GM12878 (cell line): ENCODE results near the gene LRP1B.

Source experiments
- MYC ChIP-seq: IDR thresholded peaks from 2 replicates; pipeline ENCODE4 v1.6.1; 2011; ENCODE audit warnings: mild to moderate bottlenecking, low read length, moderate library complexity, inconsistent platforms; ENCODE audit not compliant: insufficient read depth, insufficient replicate concordance, insufficient read length, severe bottlenecking
- STAT3 ChIP-seq: IDR thresholded peaks from 2 replicates; pipeline ENCODE4 v1.6.1; 2011; ENCODE audit warnings: low read depth, low read length, improper control_type of control experiment
- TCF7 ChIP-seq: IDR thresholded peaks from 2 replicates; pipeline ENCODE4 v1.6.1; 2014; ENCODE audit warnings: antibody characterized with exemption, borderline replicate concordance
- ZNF384 ChIP-seq: IDR thresholded peaks from 2 replicates; pipeline ENCODE4 v1.6.1; 2012; ENCODE audit warnings: low read depth, mild to moderate bottlenecking, low read length, improper control_type of control experiment, borderline replicate concordance
- TF ChIP-seq, protein P1 (sequence below), 3 experiments: IDR thresholded peaks in 2 of 3; conservative IDR thresholded peaks in 1 of 3; 2 replicates each; pipeline ENCODE4 v1.5.1; 2011; ENCODE audit warnings: low read depth in 3 of 3, low read length in 3 of 3, mild to moderate bottlenecking in 3 of 3, control low read depth in 2 of 3, moderate library complexity in 2 of 3, inconsistent platforms in 1 of 3, mixed read lengths in 1 of 3; ENCODE audit not compliant: control insufficient read depth in 2 of 3, insufficient read depth in 1 of 3; ENCODE audit errors: extremely low read depth in 1 of 3
- TF ChIP-seq, protein P2 (sequence below): IDR thresholded peaks from 2 replicates; pipeline ENCODE4 v1.6.1; 2011; ENCODE audit warnings: low read depth, mild to moderate bottlenecking, low read length, moderate library complexity, borderline replicate concordance; ENCODE audit errors: extremely low read depth

DNA sequence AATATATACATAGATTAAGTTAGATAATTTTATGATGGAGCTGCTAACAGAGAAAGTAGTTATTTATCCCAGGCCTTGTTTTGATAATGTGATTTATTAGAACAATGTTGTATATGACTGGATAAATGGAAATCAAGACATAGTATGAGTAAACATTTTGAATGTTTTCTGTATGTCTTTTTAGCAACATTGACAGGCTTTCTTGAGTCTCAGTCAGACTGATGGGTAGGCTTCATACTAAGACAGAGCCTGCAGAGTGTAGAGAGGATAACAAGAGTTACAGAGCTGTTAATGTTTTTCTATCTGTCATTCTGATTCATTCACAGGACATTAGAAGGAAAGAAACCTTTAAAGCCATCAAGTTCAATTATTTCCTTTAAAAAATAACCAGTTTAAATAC lies 478.5 kb downstream of the LRP1B start:
- TF ChIP-seq, protein P1, sequence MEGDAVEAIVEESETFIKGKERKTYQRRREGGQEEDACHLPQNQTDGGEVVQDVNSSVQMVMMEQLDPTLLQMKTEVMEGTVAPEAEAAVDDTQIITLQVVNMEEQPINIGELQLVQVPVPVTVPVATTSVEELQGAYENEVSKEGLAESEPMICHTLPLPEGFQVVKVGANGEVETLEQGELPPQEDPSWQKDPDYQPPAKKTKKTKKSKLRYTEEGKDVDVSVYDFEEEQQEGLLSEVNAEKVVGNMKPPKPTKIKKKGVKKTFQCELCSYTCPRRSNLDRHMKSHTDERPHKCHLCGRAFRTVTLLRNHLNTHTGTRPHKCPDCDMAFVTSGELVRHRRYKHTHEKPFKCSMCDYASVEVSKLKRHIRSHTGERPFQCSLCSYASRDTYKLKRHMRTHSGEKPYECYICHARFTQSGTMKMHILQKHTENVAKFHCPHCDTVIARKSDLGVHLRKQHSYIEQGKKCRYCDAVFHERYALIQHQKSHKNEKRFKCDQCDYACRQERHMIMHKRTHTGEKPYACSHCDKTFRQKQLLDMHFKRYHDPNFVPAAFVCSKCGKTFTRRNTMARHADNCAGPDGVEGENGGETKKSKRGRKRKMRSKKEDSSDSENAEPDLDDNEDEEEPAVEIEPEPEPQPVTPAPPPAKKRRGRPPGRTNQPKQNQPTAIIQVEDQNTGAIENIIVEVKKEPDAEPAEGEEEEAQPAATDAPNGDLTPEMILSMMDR (IDR thresholded peaks at IDR 0.05 in 2 of 3, conservative IDR thresholded peaks at IDR 0.05 in 1 of 3; ENCODE audit: control insufficient read depth in 2 of 3, extremely low read depth in 1 of 3, insufficient read depth in 1 of 3, low read depth in 3 of 3, low read length in 3 of 3) = no peak
- TF ChIP-seq STAT3 (no peak), TCF7 (no peak), ZNF384 (no peak), MYC (no peak)
- TF ChIP-seq, protein P2, sequence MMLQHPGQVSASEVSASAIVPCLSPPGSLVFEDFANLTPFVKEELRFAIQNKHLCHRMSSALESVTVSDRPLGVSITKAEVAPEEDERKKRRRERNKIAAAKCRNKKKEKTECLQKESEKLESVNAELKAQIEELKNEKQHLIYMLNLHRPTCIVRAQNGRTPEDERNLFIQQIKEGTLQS = no peak
